GM18508 (cell line): Measurements from ENCODE around the gene LEMD1.

ENCODE experiments used
- ATAC-seq: cut with Tn5 transposase; IDR thresholded peaks from one replicate; pipeline ENCODE4 v1.9.1; 2021; ENCODE audit warnings: moderate number of reproducible peaks; ENCODE audit not compliant: insufficient read depth, unreplicated experiment

Gene LEMD1, protein sequence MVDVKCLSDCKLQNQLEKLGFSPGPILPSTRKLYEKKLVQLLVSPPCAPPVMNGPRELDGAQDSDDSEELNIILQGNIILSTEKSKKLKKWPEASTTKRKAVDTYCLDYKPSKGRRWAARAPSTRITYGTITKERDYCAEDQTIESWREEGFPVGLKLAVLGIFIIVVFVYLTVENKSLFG

DNA sequence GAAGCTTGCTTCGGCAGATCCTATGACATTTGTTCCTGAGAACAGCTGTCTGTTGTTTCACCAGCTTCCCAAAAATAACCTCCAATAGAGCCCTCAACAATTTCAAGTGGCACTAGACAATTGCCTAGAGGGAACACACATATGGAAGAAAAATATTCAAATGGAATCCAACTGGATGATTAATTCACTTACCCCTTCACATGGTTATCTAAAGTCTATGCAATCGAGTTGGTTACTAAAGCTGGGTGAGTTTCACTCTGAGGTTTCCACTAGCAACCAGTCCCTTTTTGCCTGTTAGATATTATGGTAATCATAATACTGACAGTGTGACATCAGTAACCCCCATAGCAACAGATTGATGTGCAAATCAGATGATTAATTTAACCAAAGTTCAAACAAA, at the start of gene LEMD1:
Gene LEMD1 (minus strand): TSS at position 259 of the 400 bp plus-strand sequence. CDS start 1,520 bp downstream, outside the sequence.
- no peak for ATAC-seq

DNA sequence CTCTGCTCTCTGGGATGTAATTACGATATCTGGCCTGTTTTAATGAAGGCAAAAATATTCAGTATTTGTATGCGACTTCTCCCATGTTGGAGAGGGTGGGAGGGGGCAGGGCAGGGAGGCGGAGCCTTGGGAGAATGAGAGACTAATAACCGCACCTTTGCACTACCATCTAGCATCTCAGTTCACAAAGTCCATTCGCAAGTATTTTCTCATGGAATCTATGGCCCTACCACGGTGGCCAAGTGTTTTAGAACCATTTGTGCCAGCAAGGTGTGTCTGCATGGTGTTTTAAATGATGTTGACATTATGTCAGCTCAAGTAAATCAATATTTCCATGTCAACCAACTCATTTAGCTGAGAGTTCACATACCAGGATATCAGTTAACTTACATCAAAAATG, 48.3 kb upstream of the LEMD1 start:
- ATAC-seq, result no peak

DNA sequence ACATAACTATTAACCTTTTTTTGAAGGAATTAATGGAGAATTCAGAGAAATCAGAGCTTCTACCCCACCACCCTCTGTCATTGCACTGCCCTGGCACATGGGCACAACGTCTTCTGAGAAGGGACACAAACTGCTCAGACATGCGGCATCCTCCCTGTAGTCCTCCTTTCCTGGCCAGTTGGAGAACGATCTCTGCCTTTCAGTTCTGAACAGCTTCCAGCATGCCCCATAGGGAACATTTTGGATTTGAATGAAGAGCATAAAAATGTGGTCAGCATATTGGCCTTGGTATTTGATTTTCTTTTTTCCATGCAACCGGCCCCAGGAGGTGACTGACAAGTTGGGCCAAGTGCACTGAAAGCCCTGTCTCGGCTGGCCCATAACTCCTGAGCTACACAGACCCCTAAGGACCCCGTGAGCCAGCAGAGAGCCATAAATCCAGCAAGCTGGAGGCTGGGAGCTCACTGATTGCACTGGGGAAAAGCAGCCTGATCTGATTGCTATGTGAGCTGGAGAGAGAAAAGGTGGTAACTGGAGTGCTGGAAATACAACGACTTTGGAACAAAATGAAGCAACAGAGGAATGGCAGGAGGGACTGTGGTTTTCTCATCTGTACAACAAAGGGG, 44.9 kb upstream of the LEMD1 start:
- ATAC-seq, result no peak

DNA sequence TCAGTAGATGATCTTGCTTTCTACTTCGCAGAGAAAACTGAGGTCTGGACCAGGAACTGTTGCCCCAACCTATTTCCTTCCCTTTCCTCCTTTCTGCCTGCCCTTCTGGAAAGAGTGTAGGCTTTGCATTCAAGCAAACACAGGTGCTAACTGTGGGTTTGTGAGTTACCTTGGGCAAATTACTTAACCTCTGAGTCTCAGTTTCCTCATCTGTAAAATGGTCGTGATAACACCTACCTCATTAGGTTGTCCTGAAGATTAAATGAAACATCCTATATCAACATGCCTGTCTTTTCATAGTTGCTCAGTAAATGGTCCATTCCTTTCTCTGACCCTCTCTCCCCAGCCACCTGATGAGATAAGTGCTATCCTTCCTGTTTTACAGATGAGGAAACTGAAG, 43.5 kb upstream of the LEMD1 start:
- ATAC-seq, result no peak

DNA sequence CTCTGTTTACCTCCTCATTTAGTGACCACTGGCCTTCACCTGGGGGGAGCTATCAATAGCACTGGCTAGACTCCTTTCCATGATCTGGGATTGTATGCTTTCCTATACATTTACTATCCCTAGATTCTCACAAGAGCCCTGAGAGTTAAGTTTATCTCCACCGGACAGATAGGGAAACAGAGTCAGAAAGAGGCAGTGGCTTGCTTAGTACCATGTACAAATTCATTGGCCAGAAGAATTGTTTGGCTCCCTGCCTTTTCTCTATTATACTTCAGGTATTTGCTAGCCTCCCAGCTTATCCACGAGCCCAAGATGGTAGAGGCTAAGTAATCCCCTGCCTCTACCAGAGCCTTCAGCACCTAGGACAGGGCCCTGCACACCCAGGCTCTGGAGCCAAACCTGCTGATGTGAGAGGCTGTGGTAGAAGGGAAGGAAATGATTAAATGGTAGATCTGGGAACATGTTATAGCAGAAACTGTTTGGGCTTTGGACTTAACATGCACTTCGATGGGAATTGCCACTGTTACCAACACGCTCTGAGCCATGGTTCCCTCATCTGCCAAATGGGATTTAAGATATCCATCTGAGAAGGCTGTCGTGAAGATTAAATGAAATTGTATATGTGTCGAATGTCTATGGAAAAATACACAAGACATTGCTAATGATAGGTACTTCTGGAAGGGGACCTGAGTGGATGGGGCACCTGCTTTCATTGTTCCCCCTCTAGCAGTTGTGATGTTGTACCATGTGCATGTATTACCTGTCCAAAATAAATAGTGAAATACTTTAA, 37.1 kb upstream of the LEMD1 start:
- no peak for ATAC-seq

DNA sequence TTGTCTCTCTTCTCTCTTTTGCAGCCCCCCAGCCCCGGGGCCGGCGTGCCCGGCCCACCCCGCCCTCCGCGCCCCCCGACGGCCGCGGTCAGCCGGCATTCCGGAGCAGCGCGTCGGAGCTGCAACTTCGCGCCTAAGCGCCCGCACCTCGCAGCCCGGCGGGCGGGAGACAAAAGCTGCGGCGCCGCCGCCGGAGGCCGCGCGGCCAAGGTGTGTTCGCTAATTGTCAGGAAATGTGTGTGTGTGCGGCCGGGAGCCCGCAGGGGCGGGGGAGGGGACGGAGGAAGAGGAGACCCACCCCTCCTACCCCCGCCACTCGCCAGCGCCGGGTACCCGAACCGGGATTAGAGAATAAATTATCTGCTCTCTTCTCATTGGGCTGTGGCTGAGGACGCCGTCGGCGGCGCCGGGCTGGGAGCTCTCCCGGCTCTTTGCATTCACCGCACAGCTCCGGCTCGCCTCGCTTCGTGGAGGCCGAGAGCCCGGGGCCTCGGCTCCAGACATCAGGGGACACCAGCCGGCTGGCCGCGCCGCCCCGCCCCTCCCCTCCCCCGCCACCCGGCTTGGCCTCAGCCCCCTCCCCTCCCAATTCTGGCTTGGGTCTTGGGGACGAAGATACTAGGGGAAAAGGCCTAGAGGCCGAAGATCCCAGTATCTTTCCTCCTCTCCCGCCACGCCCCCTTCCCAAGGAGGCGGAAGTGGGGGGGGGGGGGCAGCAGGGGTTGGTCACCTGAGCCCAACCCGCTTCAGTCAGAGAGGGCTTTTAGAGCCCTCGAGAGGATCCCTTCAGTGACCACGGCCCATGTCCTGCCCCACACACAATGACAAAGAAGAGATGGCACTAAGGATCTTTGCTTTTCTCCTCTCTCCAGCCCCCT, 35.3 kb upstream of the LEMD1 start:
- ATAC-seq, result no peak

DNA sequence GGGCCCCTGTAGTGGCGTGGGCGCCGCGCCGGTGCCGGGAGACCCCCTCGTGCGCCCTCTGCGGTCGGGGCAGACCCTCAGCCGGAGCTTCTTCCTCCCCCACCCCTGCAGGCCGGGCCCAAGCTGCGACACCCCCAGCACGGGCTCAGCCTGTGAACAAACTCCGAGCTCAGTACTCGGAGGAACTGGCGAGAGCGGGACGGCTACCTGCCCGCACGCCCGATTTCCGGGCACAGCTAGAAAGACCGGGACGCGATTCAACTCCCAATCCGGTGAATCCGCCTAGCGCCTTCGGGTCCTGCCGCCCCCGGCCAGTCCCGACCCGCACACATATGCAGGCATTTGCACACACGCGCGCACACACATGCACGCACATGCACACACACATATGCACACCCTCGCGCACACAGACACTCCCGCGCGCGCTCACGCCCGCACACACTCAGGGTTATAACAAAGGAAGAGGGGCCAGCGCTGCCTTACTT, 34.6 kb upstream of the LEMD1 start:
- no peak for ATAC-seq

DNA sequence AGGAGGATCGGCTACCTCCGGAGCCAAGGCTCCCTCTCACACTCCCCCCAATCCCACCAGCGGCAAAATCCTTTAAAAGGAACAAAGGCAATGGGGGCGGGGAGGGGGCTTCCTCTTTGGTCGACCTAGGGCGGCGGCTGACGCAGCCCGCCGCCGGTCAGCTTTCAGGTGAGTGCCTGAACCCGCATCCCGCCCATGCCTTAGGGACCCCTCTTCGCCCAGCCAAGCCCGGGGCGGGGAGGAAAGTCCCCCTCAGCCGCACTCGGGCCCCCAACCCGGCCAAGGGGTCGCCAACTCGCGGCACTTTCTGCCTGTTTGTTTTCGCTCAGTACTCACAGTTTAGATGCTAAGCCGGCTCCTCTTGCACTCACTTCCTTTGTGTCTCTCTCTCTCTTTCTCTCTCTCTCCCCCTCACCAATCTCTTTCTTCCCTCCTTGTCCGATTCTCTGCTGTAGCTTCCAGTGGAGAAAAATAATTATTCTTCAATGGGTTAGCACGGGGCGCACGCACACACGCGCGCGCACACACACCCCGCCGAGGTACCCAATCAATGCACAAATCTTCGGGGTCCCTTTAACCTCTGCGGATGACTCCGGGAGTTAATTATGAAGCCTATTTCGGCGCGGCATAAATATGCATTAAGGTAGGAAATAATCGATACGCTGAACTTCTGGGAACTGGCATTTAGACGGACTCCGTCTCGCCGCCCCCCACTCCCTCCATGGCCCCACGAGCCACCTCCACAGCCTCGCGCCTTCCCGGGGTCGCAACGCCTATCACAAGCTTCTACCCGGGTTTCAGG, 33.9 kb upstream of the LEMD1 start, which contains the start of gene BLACAT1:
Gene BLACAT1 (minus strand): TSS at position 465 of the 802 bp plus-strand sequence.
- ATAC-seq, result no peak

DNA sequence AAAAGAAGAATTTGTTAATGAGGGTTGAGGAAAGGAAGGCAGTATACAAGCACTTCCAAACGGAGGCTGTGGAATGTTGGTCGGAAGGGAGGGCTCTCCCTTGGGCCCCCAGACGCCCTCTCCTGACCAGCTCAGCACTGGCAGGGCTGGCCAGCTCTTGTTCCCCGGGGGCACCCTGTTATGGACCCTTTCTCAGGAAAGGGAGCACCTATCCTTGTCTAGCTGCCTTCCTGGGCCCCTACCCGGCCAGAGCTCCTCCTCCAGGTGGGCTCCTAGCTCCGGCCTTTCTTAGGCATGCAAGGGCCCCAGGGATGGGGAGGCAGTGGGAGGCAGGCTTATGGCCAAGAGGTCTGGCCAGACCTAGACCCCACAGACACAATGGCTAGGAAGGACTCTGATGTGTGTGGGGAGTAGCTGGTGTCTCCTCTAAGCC, 33.1 kb upstream of the LEMD1 start:
- no peak for ATAC-seq

DNA sequence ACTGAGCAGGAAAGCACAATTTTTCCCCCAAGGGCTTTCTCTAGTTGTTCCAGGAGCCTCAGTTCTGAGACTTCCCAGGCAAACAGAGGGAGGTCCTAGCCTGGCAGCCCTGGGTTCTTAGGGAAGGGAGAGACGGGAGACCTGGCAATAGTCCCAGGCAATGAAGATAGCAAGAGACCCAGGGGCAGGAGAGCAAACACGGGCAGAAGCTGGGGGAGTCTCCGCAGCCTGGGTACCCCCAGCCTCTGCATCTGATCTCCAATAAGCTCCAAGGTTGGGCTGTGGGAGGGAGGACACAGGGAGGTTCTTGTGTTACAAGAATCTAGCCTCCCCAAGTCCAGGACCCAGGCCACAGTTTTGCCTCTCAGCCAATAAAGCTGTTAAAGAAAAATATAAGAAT, 31.6 kb upstream of the LEMD1 start:
- no peak for ATAC-seq

DNA sequence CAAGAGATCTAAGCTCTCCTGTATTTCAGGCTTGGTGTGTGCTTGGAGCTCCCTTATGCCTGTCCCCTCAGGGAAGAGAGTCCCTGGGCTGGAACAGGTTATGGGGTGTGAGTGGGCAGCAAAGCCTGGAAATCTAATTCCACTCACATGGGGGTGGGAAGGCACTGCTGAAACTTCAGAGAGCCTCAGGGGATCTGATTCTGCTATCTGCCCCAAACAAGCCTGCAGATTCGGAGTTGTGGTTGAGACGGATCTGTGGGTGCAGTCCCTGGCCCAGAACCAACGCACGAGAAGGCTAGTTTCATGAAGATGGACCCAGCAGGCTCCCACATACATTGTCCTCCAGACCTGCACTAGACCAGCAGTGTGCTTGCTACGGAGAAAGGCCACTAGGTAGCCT, 31.1 kb upstream of the LEMD1 start:
- ATAC-seq, result no peak

DNA sequence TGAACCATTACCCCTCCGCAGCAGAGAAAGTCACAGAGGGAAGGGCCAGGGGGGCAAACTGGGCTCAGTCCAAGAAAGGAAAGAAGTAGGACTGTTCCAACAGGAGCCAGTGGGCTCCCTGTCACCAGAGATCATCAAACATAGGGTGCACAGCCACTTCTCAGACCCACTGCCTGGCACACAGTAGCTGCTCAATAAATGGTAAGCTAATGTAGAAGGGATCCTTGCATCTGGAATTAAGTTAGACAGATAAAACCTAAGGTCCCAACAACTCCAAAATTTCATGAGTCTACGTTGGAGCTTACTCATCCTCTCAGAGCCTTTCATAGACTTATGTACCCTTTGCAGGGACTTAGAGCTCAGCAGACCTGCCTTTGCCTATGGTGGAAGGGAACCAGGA, 30.5 kb upstream of the LEMD1 start:
- ATAC-seq, result no peak

DNA sequence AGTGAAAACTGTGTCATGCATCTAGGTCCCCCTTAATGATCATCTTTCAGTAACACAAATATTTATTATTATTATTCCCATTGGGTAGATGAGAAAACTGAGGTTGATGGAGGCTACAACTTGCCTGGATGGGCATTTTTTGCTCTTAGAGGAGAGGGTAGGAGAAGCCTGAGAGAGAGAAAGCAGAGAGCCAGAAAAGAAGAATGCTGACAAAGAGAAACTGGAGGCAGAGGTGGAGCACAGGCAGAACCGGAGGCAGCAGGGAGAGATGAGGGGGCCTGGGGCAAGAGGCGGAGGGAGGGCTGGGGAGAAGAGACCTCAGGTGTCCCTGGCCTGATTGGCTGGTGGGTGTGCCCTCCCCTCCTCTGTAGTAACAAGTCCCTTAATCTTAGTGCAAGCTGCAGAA, 29.9 kb upstream of the LEMD1 start:
- ATAC-seq, result no peak

DNA sequence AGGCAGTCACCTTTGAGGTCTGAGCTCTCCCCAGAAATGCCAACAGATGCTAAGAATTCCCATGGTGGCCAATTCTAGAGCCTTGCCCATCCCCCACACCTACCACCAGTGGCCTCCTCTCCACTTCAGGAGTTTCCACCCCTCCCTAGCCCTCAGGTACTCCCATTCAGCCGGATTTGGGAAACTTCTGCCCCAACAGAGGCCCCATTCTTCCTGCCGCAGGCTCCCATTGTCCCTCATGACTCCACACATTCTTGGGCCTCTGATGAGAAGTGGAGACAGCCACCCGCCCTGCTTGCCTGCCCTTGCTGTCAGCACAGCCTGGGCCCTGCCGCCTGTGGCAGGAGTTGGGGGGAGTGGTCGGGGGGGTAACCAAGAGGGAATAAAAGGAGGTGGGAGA, 29.3 kb upstream of the LEMD1 start:
- no peak for ATAC-seq

DNA sequence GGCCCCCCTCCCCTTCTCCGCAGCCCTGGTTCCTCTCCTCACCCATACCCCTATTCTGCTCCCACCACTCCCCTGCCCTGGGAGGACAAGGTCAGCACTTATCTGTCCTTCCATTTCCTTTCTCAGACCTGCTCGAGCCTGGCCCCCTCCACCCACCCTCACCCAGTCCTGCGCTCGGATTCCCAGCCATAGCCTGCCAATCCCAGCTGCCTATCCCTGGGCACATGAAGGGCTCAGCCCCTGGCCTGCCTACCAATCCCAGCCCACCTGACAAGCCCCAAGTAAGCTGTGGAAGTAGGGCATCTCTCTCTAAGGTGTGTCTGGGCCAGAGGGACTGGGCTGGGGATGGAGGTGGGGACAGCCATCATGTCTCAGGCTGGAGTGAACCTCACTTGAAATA, 28.6 kb upstream of the LEMD1 start:
- ATAC-seq, result no peak

DNA sequence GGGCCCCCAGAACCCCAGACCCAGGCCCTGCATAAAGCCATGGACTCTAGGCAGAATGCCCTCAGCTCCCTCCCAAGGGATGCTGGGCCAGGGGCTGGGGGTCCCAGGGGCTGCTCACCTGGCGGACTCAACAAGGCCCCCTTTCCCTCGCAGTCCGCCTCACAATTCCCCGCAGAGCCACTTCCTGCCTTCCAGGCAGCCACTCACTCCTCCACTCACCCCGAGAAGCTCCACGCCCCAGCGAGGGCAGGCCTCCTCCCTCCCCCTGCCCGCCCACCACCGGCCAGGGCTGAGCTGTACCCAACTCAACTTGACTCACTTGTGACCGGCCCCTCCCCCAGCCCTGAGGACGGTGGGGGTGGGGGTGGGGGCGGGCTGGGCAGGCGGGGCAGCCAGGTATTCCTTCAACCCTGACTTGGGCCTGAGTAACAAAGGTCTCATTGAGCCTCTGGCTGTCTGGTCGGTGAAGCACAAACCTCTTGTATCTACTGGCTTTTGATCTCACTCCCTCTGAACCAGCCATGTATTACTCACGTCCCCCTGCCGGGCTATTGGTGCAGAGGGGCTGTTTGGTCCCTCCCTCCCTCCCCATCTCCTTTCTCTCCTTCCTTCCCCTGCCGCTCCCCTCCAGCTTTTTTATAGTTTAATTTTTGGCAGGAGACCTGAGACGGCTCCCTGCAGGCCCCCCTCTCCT, 28.0 kb upstream of the LEMD1 start:
- ATAC-seq, result no peak

DNA sequence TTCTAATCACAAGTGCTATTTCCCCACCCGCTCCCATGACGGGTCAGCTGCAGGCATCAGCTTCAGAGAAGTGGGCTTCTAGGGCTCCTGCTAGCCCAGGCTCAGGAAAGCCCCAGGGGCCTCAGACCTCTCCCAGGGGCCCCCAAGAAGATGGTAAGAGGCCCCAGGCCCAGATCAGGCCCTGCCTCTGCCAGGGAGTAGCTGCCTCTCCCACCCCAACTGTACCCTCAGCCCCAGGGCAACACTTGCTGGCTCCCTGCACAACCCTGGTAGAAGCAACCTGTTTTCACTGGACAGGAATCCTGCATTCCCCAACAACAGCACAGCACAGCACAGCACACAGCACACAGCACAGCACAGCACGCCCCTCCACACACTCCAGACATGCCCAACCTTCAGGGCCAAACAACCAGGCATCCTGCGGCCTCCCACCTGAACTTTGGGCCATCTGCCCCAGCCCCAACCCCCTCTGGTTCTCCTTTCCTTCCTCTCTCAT, 27.4 kb upstream of the LEMD1 start:
- ATAC-seq, result no peak

DNA sequence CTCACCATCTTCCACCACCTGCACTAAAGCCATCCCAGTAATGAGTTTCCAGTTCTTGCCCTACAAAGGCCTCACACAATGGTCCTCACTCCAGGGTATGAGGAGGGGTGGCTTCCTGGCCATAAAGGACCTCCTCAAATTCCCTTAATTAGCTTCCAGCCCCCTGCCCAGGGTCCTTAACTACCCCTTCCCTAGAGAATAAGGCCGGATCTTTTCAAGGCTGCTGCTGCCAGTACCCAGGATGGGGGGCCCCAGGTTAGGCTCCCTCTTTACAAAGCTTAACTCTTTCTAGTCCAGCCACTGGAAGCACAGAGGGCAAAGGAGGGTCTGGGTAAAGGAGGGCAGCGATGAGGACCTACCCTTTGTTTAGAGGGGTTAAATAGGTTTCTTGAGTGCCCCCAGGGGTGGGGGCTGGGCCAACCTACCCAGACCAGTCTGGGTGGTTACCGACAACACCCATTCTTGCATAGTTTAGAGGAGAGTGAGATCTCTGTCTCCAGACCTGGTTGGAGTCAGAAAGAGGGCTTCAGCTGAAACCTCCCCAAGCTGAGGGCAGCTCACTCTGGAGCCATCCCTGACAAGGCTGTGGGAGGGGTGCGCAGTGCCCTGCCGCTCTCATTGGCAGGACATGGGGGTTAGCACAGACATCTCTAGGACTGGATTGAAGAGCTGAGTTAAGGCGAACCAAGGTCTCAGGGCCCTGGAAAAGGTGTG, 26.8 kb upstream of the LEMD1 start:
- no peak for ATAC-seq
